Astrocyte (in vitro differentiated cells and primary cell): Measurements from ENCODE around the gene AIFM2.

Experiments
- EZH2 ChIP-seq: IDR thresholded peaks from 2 replicates; pipeline ENCODE4 v1.6.1; 2012; ENCODE audit warnings: mild to moderate bottlenecking, low read length, inconsistent platforms; ENCODE audit not compliant: insufficient read depth
- TF ChIP-seq, protein P1 (sequence below): IDR thresholded peaks from 2 replicates; pipeline ENCODE4 v1.5.1; 2011; ENCODE audit warnings: low read depth, mild to moderate bottlenecking, inconsistent platforms, low read length, moderate library complexity; ENCODE audit not compliant: insufficient read depth

DNA sequence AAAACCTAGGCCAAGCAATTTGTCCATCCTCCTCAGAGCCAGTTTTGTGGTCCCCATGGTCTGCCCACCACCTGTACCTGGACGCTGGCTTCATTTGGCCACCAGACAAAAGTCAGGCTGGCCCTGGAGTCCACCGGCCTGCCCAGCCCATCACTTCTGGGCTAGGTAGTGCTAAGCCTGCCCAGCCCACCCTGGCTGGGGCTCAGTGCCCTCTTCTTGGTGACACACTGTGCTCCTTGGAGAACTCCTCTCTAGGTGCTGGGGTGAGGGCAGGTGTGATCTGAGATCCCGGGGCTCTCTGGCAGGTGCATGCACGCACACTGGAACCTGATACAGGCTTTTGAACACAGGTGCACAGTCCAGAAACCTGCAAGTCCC lies 1.1 kb downstream of the AIFM2 start:
- TF ChIP-seq, protein P1, sequence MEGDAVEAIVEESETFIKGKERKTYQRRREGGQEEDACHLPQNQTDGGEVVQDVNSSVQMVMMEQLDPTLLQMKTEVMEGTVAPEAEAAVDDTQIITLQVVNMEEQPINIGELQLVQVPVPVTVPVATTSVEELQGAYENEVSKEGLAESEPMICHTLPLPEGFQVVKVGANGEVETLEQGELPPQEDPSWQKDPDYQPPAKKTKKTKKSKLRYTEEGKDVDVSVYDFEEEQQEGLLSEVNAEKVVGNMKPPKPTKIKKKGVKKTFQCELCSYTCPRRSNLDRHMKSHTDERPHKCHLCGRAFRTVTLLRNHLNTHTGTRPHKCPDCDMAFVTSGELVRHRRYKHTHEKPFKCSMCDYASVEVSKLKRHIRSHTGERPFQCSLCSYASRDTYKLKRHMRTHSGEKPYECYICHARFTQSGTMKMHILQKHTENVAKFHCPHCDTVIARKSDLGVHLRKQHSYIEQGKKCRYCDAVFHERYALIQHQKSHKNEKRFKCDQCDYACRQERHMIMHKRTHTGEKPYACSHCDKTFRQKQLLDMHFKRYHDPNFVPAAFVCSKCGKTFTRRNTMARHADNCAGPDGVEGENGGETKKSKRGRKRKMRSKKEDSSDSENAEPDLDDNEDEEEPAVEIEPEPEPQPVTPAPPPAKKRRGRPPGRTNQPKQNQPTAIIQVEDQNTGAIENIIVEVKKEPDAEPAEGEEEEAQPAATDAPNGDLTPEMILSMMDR, result no peak
- no peak for TF ChIP-seq EZH2
